ENCODE results near the gene EML6.
"Not testable (repeated sequence)": the region's sequence is repeated elsewhere in the genome, so short reads cannot be mapped to it uniquely, and the experiment has no call there.

EML6 gene

GRCh38 chr2:54866868-54867267 lies 143.4 kb downstream of the EML6 start:
- no peak overlapping the region for H3K27ac ChIP-seq
- H3K4me3 ChIP-seq (ENCODE audit: low read depth, low read length), result no peak overlapping the region
- no peak for DNase-seq
- no peaks in the 10 kb centered on the region for H3K27me3 ChIP-seq (ENCODE audit: insufficient read depth, low read depth, severe bottlenecking)
- no peak for TF ChIP-seq CTCF (IDR thresholded peaks at IDR 0.05; ENCODE audit: low read depth, low read length)
- no peaks in the 10 kb centered on the region for H3K36me3 ChIP-seq
- H3K9me3 ChIP-seq (ENCODE audit: severe bottlenecking), result no peaks in the 10 kb centered on the region

DNA sequence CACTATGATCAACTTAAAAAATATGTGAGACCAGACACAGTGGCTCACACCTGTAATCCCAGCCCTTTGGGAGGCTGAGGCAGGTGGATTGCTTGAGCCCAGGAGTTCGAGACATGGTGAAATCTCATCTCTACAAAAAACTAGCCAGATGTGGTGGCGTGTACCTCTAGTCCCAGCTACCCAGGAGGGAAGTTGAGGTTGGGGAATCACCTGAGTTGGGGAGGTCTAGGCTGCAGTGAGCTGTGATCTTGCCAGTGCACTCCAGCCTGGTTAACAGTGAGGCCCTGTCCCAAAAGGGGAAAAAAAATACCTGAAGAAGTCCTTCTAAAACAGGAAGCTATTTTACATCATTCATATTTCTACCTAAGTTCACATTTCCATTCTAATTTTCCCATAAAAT lies 144.0 kb downstream of the EML6 start:
- no peak overlapping the region for H3K27ac ChIP-seq
- no peaks in the 10 kb centered on the region for H3K9me3 ChIP-seq (ENCODE audit: severe bottlenecking)
- no peaks in the 10 kb centered on the region for H3K27me3 ChIP-seq (ENCODE audit: insufficient read depth, low read depth, severe bottlenecking)
- no peak for DNase-seq
- no peak for TF ChIP-seq CTCF (IDR thresholded peaks at IDR 0.05; ENCODE audit: low read depth, low read length)
- H3K4me3 ChIP-seq (ENCODE audit: low read depth, low read length), result no peak overlapping the region
- no peaks in the 10 kb centered on the region for H3K36me3 ChIP-seq

DNA sequence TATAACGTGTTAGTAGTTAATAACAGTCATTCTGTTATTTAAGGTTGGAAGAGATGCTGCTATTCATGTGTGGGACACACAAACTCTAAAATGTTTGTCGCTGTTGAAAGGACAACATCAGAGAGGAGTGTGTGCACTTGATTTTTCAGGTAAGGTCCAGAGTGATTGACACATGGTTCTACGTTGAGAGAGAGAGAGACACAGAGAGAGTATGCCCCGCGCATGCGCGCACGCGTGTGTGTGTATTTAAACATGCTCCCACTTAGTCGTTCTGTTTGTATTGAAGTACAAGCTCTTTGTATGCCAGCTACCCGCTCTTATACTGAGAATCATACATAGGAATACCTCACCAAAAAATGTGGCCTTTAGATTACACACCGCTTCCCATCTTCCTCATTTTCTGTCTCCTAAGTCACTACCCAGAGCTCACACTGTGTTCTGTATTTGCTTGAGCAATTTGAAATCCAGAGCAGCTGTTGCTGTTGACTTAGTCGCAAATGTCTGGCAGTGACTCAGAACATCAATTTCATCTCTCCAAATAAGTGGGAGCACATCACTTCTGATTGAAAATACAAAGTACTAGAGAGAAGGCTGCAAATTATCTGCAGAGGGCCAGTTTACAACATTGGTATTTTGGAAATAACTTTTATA lies 148.1 kb downstream of the EML6 start:
- DNase-seq, result no peak
- Histone ChIP-seq H3K36me3 (no peaks in the 10 kb centered on the region), H3K27ac (no peak overlapping the region), H3K4me3 (ENCODE audit: low read depth, low read length) (no peak overlapping the region), H3K9me3 (ENCODE audit: severe bottlenecking) (no peaks in the 10 kb centered on the region), H3K27me3 (ENCODE audit: insufficient read depth, low read depth, severe bottlenecking) (no peaks in the 10 kb centered on the region)
- no peak for TF ChIP-seq CTCF (IDR thresholded peaks at IDR 0.05; ENCODE audit: low read depth, low read length)

DNA sequence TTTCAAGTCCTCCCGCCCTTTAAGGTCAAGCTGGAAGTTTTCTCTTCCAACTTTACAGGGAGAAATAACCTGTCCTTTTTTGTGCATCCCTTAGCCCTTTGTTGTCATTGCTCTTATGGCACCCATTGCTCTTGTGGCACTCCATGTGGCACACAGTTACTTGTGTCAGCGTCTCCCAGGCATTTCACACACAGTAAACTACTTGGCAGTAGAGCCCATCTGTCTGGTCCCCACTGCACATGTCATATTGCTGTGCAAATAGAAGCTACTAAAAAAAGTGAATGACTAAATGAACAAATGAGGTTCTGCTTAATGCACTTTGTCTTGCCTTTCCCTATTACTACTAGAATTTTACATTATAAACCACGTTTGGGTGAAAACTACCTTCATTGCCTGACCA lies 149.3 kb downstream of the EML6 start:
- H3K27ac ChIP-seq, result no peak overlapping the region
- H3K27me3 ChIP-seq (ENCODE audit: insufficient read depth, low read depth, severe bottlenecking), result no peaks in the 10 kb centered on the region
- H3K4me3 ChIP-seq (ENCODE audit: low read depth, low read length), result no peak overlapping the region
- no peak for DNase-seq
- H3K9me3 ChIP-seq (ENCODE audit: severe bottlenecking), result no peaks in the 10 kb centered on the region
- TF ChIP-seq CTCF (IDR thresholded peaks at IDR 0.05; ENCODE audit: low read depth, low read length), result no peak
- H3K36me3 ChIP-seq, result no peaks in the 10 kb centered on the region

- not testable (repeated sequence) for H3K36me3 ChIP-seq; H3K27me3 ChIP-seq (ENCODE audit: insufficient read depth, low read depth, severe bottlenecking); H3K9me3 ChIP-seq (ENCODE audit: severe bottlenecking); H3K27ac ChIP-seq; H3K4me3 ChIP-seq (ENCODE audit: low read depth, low read length); DNase-seq
These were observed 149.8 kb downstream of the EML6 start for GRCh38 chr2:54873236-54873635.

- H3K27me3 ChIP-seq (ENCODE audit: insufficient read depth, low read depth, severe bottlenecking), result no peaks in the 10 kb centered on the region
- no peaks in the 10 kb centered on the region for H3K36me3 ChIP-seq
- TF ChIP-seq CTCF (IDR thresholded peaks at IDR 0.05; ENCODE audit: low read depth, low read length), result no peak
- H3K4me3 ChIP-seq (ENCODE audit: low read depth, low read length), result no peak overlapping the region
- H3K9me3 ChIP-seq (ENCODE audit: severe bottlenecking), result no peaks in the 10 kb centered on the region
- DNase-seq, result no peak
- H3K27ac ChIP-seq, result no peak overlapping the region
These were observed 153.3 kb downstream of the EML6 start for GRCh38 chr2:54876764-54877163.
